ENCODE measurements around the gene CBX6. TPM values are rescaled to one million over a fixed set of nuclear protein-coding genes. Genes with fewer than 3 reads are reported as not detected.

CBX6 gene
- total RNA-seq, 2 experiments from 2014 or later: 61.4 to 61.8 TPM

- POLR2A ChIA-PET: no interaction called here
- ATAC-seq (no peak), DNase-seq (no peak)
- H3K36me3 Mint-ChIP-seq (ENCODE audit: low read depth): no peaks in the 10 kb centered on the region
- no peak overlapping the region for H3K27ac Mint-ChIP-seq
- CTCF ChIA-PET: no interaction called here
- no peaks in the 10 kb centered on the region for H3K9me3 Mint-ChIP-seq (ENCODE audit: insufficient read depth)
- H3K4me1 Mint-ChIP-seq (ENCODE audit: low read depth): peaks cover 6% of the 10 kb centered on the region
- H3K27me3 Mint-ChIP-seq (ENCODE audit: low read depth): peaks cover 14% of the 10 kb centered on the region
- H3K4me3 Mint-ChIP-seq: no peak overlapping the region
These were observed 14.3 kb upstream of the CBX6 start for GRCh38 chr22:38886333-38886732.

GRCh38 chr22:38882972-38883622, 11.1 kb upstream of the CBX6 start:
- Mint-ChIP-seq H3K4me1 (ENCODE audit: low read depth) (peaks cover 6% of the 10 kb centered on the region), H3K27me3 (ENCODE audit: low read depth) (peaks cover 16% of the 10 kb centered on the region), H3K27ac (no peak overlapping the region), H3K36me3 (ENCODE audit: low read depth) (no peaks in the 10 kb centered on the region), H3K4me3 (no peak overlapping the region), H3K9me3 (ENCODE audit: insufficient read depth) (no peaks in the 10 kb centered on the region)
- DNase-seq (no peak), ATAC-seq (no peak)
- ChIA-PET CTCF (interaction anchor here (0.7 to 2.1 kb wide), 2 partner anchors 13 to 120 kb away, joined by 3 to 7 read pairs; no protein-coding TSS in a partner anchor), POLR2A (no interaction called here)

GRCh38 chr22:38881997-38882879, 10.2 kb upstream of the CBX6 start:
- CTCF ChIA-PET: interaction anchor here (0.7 to 2.1 kb wide), 2 partner anchors 12 to 121 kb away, joined by 3 to 7 read pairs; no protein-coding TSS in a partner anchor
- DNase-seq (no peak), ATAC-seq (no peak)
- Mint-ChIP-seq H3K36me3 (ENCODE audit: low read depth) (no peaks in the 10 kb centered on the region), H3K27ac (no peak overlapping the region), H3K9me3 (ENCODE audit: insufficient read depth) (no peaks in the 10 kb centered on the region), H3K4me1 (ENCODE audit: low read depth) (peaks cover 6% of the 10 kb centered on the region), H3K4me3 (no peak overlapping the region), H3K27me3 (ENCODE audit: low read depth) (peaks cover 16% of the 10 kb centered on the region)
- POLR2A ChIA-PET: no interaction called here

GRCh38 chr22:38881464-38881871, 9.5 kb upstream of the CBX6 start:
- ChIA-PET CTCF (interaction anchor here (2.1 kb wide), 1 partner anchor 11 kb away, joined by 7 read pairs; no protein-coding TSS in a partner anchor), POLR2A (no interaction called here)
- DNase-seq (no peak), ATAC-seq (no peak)
- Mint-ChIP-seq H3K27ac (no peak overlapping the region), H3K4me1 (ENCODE audit: low read depth) (peaks cover 6% of the 10 kb centered on the region), H3K36me3 (ENCODE audit: low read depth) (no peaks in the 10 kb centered on the region), H3K27me3 (ENCODE audit: low read depth) (peaks cover 16% of the 10 kb centered on the region), H3K4me3 (no peak overlapping the region), H3K9me3 (ENCODE audit: insufficient read depth) (no peaks in the 10 kb centered on the region)

GRCh38 chr22:38879961-38880360, 7.9 kb upstream of the CBX6 start:
- Mint-ChIP-seq H3K9me3 (ENCODE audit: insufficient read depth) (no peaks in the 10 kb centered on the region), H3K36me3 (ENCODE audit: low read depth) (no peaks in the 10 kb centered on the region), H3K27ac (no peak overlapping the region), H3K27me3 (ENCODE audit: low read depth) (peaks cover 17% of the 10 kb centered on the region), H3K4me1 (ENCODE audit: low read depth) (peaks cover 6% of the 10 kb centered on the region), H3K4me3 (no peak overlapping the region)
- DNase-seq (no peak), ATAC-seq (no peak)
- CTCF ChIA-PET: interaction anchor here (1.2 kb wide), 1 partner anchor 10 kb away, joined by 5 read pairs; no protein-coding TSS in a partner anchor
- POLR2A ChIA-PET: interaction anchor here (0.5 kb wide), 1 partner anchor 160 kb away, joined by 4 read pairs; no protein-coding TSS in a partner anchor

GRCh38 chr22:38879108-38879729, 7.2 kb upstream of the CBX6 start:
- Mint-ChIP-seq H3K4me1 (ENCODE audit: low read depth) (peaks cover 8% of the 10 kb centered on the region), H3K9me3 (ENCODE audit: insufficient read depth) (no peaks in the 10 kb centered on the region), H3K4me3 (no peak overlapping the region), H3K36me3 (ENCODE audit: low read depth) (no peaks in the 10 kb centered on the region), H3K27me3 (ENCODE audit: low read depth) (peaks cover 23% of the 10 kb centered on the region), H3K27ac (no peak overlapping the region)
- no peak for ATAC-seq
- ChIA-PET CTCF (interaction anchor here (1.7 to 2.2 kb wide), 2 partner anchors 9 to 10 kb away, joined by 5 to 8 read pairs; no protein-coding TSS in a partner anchor), POLR2A (interaction anchor here (0.5 kb wide), 1 partner anchor 161 kb away, joined by 4 read pairs; no protein-coding TSS in a partner anchor)
- DNase-seq: no peak

- DNase-seq (no peak), ATAC-seq (no peak)
- H3K27ac Mint-ChIP-seq: no peak overlapping the region
- peaks cover 33% of the 10 kb centered on the region for H3K27me3 Mint-ChIP-seq (ENCODE audit: low read depth)
- peaks cover 17% of the 10 kb centered on the region for H3K4me1 Mint-ChIP-seq (ENCODE audit: low read depth)
- no peak overlapping the region for H3K4me3 Mint-ChIP-seq
- H3K9me3 Mint-ChIP-seq (ENCODE audit: insufficient read depth): no peaks in the 10 kb centered on the region
- ChIA-PET CTCF (interaction anchor here (1.7 to 2.2 kb wide), 2 partner anchors 8 to 9 kb away, joined by 5 to 8 read pairs; no protein-coding TSS in a partner anchor), POLR2A (no interaction called here)
- no peaks in the 10 kb centered on the region for H3K36me3 Mint-ChIP-seq (ENCODE audit: low read depth)
These were observed 6.0 kb upstream of the CBX6 start for GRCh38 chr22:38878001-38878400.

GRCh38 chr22:38874529-38875222, 2.7 kb upstream of the CBX6 start:
- no peak for DNase-seq
- H3K9me3 Mint-ChIP-seq (ENCODE audit: insufficient read depth): no peaks in the 10 kb centered on the region
- ChIA-PET CTCF (interaction anchor here (1.2 to 1.4 kb wide), 2 partner anchors 105 to 129 kb away, joined by 5 to 6 read pairs; no protein-coding TSS in a partner anchor), POLR2A (interaction anchor here (1.4 kb wide), 1 partner anchor 80 kb away, joined by 3 read pairs; no protein-coding TSS in a partner anchor)
- peaks cover 34% of the 10 kb centered on the region for H3K4me1 Mint-ChIP-seq (ENCODE audit: low read depth)
- H3K27ac Mint-ChIP-seq: no peak overlapping the region
- no peak overlapping the region for H3K4me3 Mint-ChIP-seq
- H3K36me3 Mint-ChIP-seq (ENCODE audit: low read depth): peaks cover 11% of the 10 kb centered on the region
- ATAC-seq: no peak
- peaks cover 27% of the 10 kb centered on the region for H3K27me3 Mint-ChIP-seq (ENCODE audit: low read depth)

- POLR2A ChIA-PET: interaction anchor here (1.4 kb wide), 1 partner anchor 81 kb away, joined by 3 read pairs; no protein-coding TSS in a partner anchor
- H3K27me3 Mint-ChIP-seq (ENCODE audit: low read depth): peaks cover 25% of the 10 kb centered on the region
- H3K36me3 Mint-ChIP-seq (ENCODE audit: low read depth): peaks cover 18% of the 10 kb centered on the region
- ATAC-seq (no peak), DNase-seq (peak; percentile 58)
- H3K9me3 Mint-ChIP-seq (ENCODE audit: insufficient read depth): no peaks in the 10 kb centered on the region
- peaks cover 40% of the 10 kb centered on the region for H3K4me1 Mint-ChIP-seq (ENCODE audit: low read depth)
- peak overlapping the region; percentile 88 for H3K4me3 Mint-ChIP-seq
- CTCF ChIA-PET: interaction anchor here (1.2 to 1.4 kb wide), 2 partner anchors 105 to 129 kb away, joined by 5 to 6 read pairs; no protein-coding TSS in a partner anchor
- peak overlapping the region; percentile 37 for H3K27ac Mint-ChIP-seq
These were observed 1.7 kb upstream of the CBX6 start for GRCh38 chr22:38873469-38874411.

- POLR2A ChIA-PET: no interaction called here
- peaks cover 45% of the 10 kb centered on the region for H3K4me1 Mint-ChIP-seq (ENCODE audit: low read depth)
- H3K27ac Mint-ChIP-seq: peak overlapping the region; percentile 74
- peak overlapping the region; percentile 88 for H3K4me3 Mint-ChIP-seq
- CTCF ChIA-PET: interaction anchor here (1.7 kb wide), 1 partner anchor 67 kb away, joined by 3 read pairs; no protein-coding TSS in a partner anchor
- no peak for DNase-seq
- no peaks in the 10 kb centered on the region for H3K9me3 Mint-ChIP-seq (ENCODE audit: insufficient read depth)
- H3K36me3 Mint-ChIP-seq (ENCODE audit: low read depth): peaks cover 26% of the 10 kb centered on the region
- H3K27me3 Mint-ChIP-seq (ENCODE audit: low read depth): peaks cover 22% of the 10 kb centered on the region
- ATAC-seq: no peak
These were observed 824 bp upstream of the CBX6 start for GRCh38 chr22:38872831-38873248.
